ENCODE results near the gene CRYGB.
A peak's percentile ranks its signal among the peaks of the same experiment; 100 is the strongest.

Gene CRYGB

GRCh38 chr2:208146006-208146405 is at the start of gene CRYGB:
Gene CRYGB (minus strand): TSS chr2:208146158. CDS start chr2:208146120, 38 bp downstream.
- no peak for DNase-seq

- no peak for DNase-seq
These were observed 49.6 kb upstream of the CRYGB start for GRCh38 chr2:208195531-208195930.

GRCh38 chr2:208192611-208193236 is 46.8 kb upstream of the CRYGB start:
- DNase-seq: no peak

- no peak for DNase-seq
These were observed 44.0 kb upstream of the CRYGB start, which contains the start of gene C2orf80 for GRCh38 chr2:208189810-208190503. Gene C2orf80 (minus strand): TSS chr2:208190030. CDS start chr2:208186986, 3,044 bp downstream.

GRCh38 chr2:208189069-208189809 is 43.3 kb upstream of the CRYGB start:
- DNase-seq: no peak

GRCh38 chr2:208186893-208187292 is 40.9 kb upstream of the CRYGB start:
- DNase-seq: no peak

- DNase-seq: no peak
These were observed 40.5 kb upstream of the CRYGB start for GRCh38 chr2:208186465-208186864.

- no peak for DNase-seq
These were observed 38.2 kb upstream of the CRYGB start for GRCh38 chr2:208183972-208184705.

- no peak for DNase-seq
These were observed 37.6 kb upstream of the CRYGB start for GRCh38 chr2:208183526-208183925.

- DNase-seq: no peak
These were observed 36.9 kb upstream of the CRYGB start for GRCh38 chr2:208182835-208183234.

GRCh38 chr2:208179028-208179609 is 33.2 kb upstream of the CRYGB start:
- no peak for DNase-seq

GRCh38 chr2:208175840-208176153 is 29.8 kb upstream of the CRYGB start:
- no peak for DNase-seq

- DNase-seq: peak; percentile 77
These were observed 29.3 kb upstream of the CRYGB start for GRCh38 chr2:208175069-208175839.

- no peak for DNase-seq
These were observed 28.2 kb upstream of the CRYGB start for GRCh38 chr2:208174144-208174543.

- DNase-seq: no peak
These were observed 26.2 kb upstream of the CRYGB start for GRCh38 chr2:208172125-208172524.

- no peak for DNase-seq
These were observed 19.2 kb upstream of the CRYGB start for GRCh38 chr2:208164951-208165755.

GRCh38 chr2:208163489-208163888 is 17.5 kb upstream of the CRYGB start, which contains the start of gene CRYGA:
Gene CRYGA (minus strand): TSS chr2:208163589. CDS start chr2:208163556, 33 bp downstream.
- no peak for DNase-seq

- DNase-seq: no peak
These were observed 10.5 kb upstream of the CRYGB start for GRCh38 chr2:208156439-208156838.

- DNase-seq: no peak
These were observed 7.2 kb upstream of the CRYGB start for GRCh38 chr2:208153156-208153555.

- no peak for DNase-seq
These were observed 5.0 kb upstream of the CRYGB start for GRCh38 chr2:208150956-208151355.

- no peak for DNase-seq
These were observed 4.1 kb upstream of the CRYGB start for GRCh38 chr2:208150094-208150493.
